Activated CD8-positive, alpha-beta T cell treated with anti-CD3 and anti-CD28 coated beads for 36 hours (primary cell): Measurements from ENCODE around the gene KPNA1. TPM values are rescaled to one million over a fixed set of nuclear protein-coding genes. Genes with fewer than 3 reads are reported as not detected.
A peak's percentile ranks its signal among the peaks of the same experiment; 100 is the strongest.

Source experiments
- ATAC-seq: fragments of 200-7000 bp; cut with Tn5 transposase; one replicate; pipeline ENCODE4 v1.10.0; 2021; ENCODE audit warnings: mild to moderate bottlenecking, moderate library complexity
- CTCF ChIA-PET: fragments of 350-600 bp; sonication (Branson Sonifier 250); formaldehyde crosslinking; loops from one replicate; lab custom pipeline; 2021; ENCODE audit warnings: antibody characterized with exemption; lab: Charles Lee
- POLR2A ChIA-PET: fragments of 350-600 bp; sonication (Branson Sonifier 250); formaldehyde crosslinking; loops from one replicate; lab custom pipeline; 2021; ENCODE audit warnings: antibody characterized with exemption; lab: Charles Lee
- DNase-seq: peaks from one replicate; pipeline ENCODE4 v3.0.0-alpha.2; 2020
- H3K27ac Mint-ChIP-seq: one replicate; pipeline ENCODE4 v1.8.0; 2021; ENCODE audit warnings: mild to moderate bottlenecking, mixed read lengths
- H3K27me3 Mint-ChIP-seq: one replicate; pipeline ENCODE4 v1.8.0; 2021; ENCODE audit warnings: mixed read lengths
- H3K36me3 Mint-ChIP-seq: one replicate; pipeline ENCODE4 v1.8.0; 2021; ENCODE audit warnings: low read depth, mixed read lengths
- H3K4me1 Mint-ChIP-seq: one replicate; pipeline ENCODE4 v1.8.0; 2021; ENCODE audit warnings: low read depth, mixed read lengths
- H3K4me3 Mint-ChIP-seq: one replicate; pipeline ENCODE4 v1.8.0; 2021; ENCODE audit warnings: mild to moderate bottlenecking, moderate library complexity, mixed read lengths
- H3K9me3 Mint-ChIP-seq: one replicate; pipeline ENCODE4 v1.8.0; 2021; ENCODE audit warnings: mixed read lengths
- CTCF ChIP-seq: fragments of 200-600 bp; IDR thresholded peaks from one replicate; pipeline ENCODE4 v1.8.0; 2022; ENCODE audit warnings: antibody characterized with exemption, mild to moderate bottlenecking
- intact Hi-C: fragments of 100-400 bp; cut with micrococcal nuclease; formaldehyde crosslinking; loops from one replicate; pipeline ENCODE4 v1.10.0; 2022
- total RNA-seq, 2 experiments: library from RNA; stranded (reverse); gene quantifications; one replicate each; pipeline ENCODE4 v1.2.3, GENCODE V29; 2021

KPNA1 gene
- total RNA-seq, 2 experiments from 2014 or later = 46.6 to 47.4 TPM

GRCh38 chr3:122383771-122384697 lies 130.7 kb downstream of the KPNA1 start, which contains the start of gene FAM162A:
FAM162A (plus strand) TSS chr3:122384182; CDS start chr3:122384266, 84 bp downstream.
- Mint-ChIP-seq H3K36me3 (peaks cover 53% of the 10 kb centered on the region), H3K27ac (peak within 1 kb of the TSS; percentile 96), H3K27me3 (no peaks in the 10 kb centered on the region), H3K9me3 (no peaks in the 10 kb centered on the region), H3K4me3 (peak within 1 kb of the TSS; percentile 97), H3K4me1 (peaks cover 57% of the 10 kb centered on the region)
- ChIA-PET POLR2A (interaction anchor here (0.6 to 3.1 kb wide), 15 partner anchors 10 to 299 kb away, joined by 3 to 19 read pairs (median 3); partner anchors contain the start of genes PARP14 and WDR5B), CTCF (interaction anchor here (0.6 to 2.9 kb wide), 20 partner anchors 9 to 321 kb away, joined by 3 to 40 read pairs (median 4); partner anchors contain the start of genes KPNA1, PARP14 and WDR5B)
- intact Hi-C loops = loop anchor here (10.0 kb wide), 1 partner anchor 411 kb away; the partner anchor contains the start of genes HSPBAP1 and SLC49A4
- DNase-seq = peak; percentile 96
- TF ChIP-seq CTCF = no peak
- ATAC-seq = peak; percentile 91

GRCh38 chr3:122382888-122383666 lies 131.7 kb downstream of the KPNA1 start, which contains the start of gene MIX23:
MIX23 (minus strand) TSS chr3:122383231; CDS start chr3:122383224, 7 bp downstream.
- intact Hi-C loops = loop anchor here (10.0 kb wide), 1 partner anchor 412 kb away; the partner anchor contains the start of genes HSPBAP1 and SLC49A4
- CTCF ChIA-PET = interaction anchor here (0.9 to 2.9 kb wide), 8 partner anchors 10 to 298 kb away, joined by 3 to 40 read pairs (median 4); partner anchors contain the start of genes PARP14 and WDR5B
- ATAC-seq (peak; percentile 55), DNase-seq (peak; percentile 93)
- H3K27ac Mint-ChIP-seq = peak within 1 kb of the TSS; percentile 96
- no peaks in the 10 kb centered on the region for H3K9me3 Mint-ChIP-seq
- H3K27me3 Mint-ChIP-seq = no peaks in the 10 kb centered on the region
- peaks cover 58% of the 10 kb centered on the region for H3K4me1 Mint-ChIP-seq
- H3K4me3 Mint-ChIP-seq = peak within 1 kb of the TSS; percentile 97
- POLR2A ChIA-PET = interaction anchor here (0.7 to 3.1 kb wide), 9 partner anchors 11 to 683 kb away, joined by 3 to 19 read pairs (median 4); partner anchors contain the start of gene WDR5B
- H3K36me3 Mint-ChIP-seq = peaks cover 56% of the 10 kb centered on the region
- TF ChIP-seq CTCF = no peak

- no peaks in the 10 kb centered on the region for H3K27me3 Mint-ChIP-seq
- H3K4me1 Mint-ChIP-seq = peaks cover 45% of the 10 kb centered on the region
- no peaks in the 10 kb centered on the region for H3K9me3 Mint-ChIP-seq
- TF ChIP-seq CTCF = no peak
- DNase-seq = peak; percentile 34
- H3K4me3 Mint-ChIP-seq = no peak overlapping the region
- peaks cover 53% of the 10 kb centered on the region for H3K36me3 Mint-ChIP-seq
- ChIA-PET POLR2A (no interaction called here), CTCF (no interaction called here)
- H3K27ac Mint-ChIP-seq = peak overlapping the region; percentile 76
- ATAC-seq = peak; percentile 64
- intact Hi-C loops = no loop called here
Observed at GRCh38 chr3:122377975-122378374, 136.8 kb downstream of the KPNA1 start.

- Mint-ChIP-seq H3K4me3 (no peak overlapping the region), H3K9me3 (no peaks in the 10 kb centered on the region), H3K27ac (no peak overlapping the region), H3K4me1 (peaks cover 20% of the 10 kb centered on the region), H3K36me3 (peaks cover 54% of the 10 kb centered on the region), H3K27me3 (no peaks in the 10 kb centered on the region)
- ChIA-PET CTCF (interaction anchor here (1.2 kb wide), 1 partner anchor 245 kb away, joined by 4 read pairs; no protein-coding TSS in a partner anchor), POLR2A (no interaction called here)
- no peak for TF ChIP-seq CTCF
- DNase-seq (no peak), ATAC-seq (no peak)
- intact Hi-C loops = no loop called here
Observed at GRCh38 chr3:122374034-122374433, 140.7 kb downstream of the KPNA1 start.

Other genes with a start within 250 kb of the KPNA1 start
- not detected for gene CSTA, start 189.7 kb downstream of the KPNA1 start, total RNA-seq
- gene MIX23, start 131.7 kb downstream of the KPNA1 start, total RNA-seq = 100 to 1,000 TPM; 154 to 168 TPM
- 100 to 1,000 TPM; 202 to 204 TPM for gene FAM162A, start 130.8 kb downstream of the KPNA1 start, total RNA-seq
- 1 to 10 TPM; 3.2 to 3.4 TPM for gene WDR5B, start 98.9 kb downstream of the KPNA1 start, total RNA-seq
- 10 to 100 TPM; 17.8 to 18.5 TPM for gene PARP9, start 49.4 kb upstream of the KPNA1 start, total RNA-seq
- gene DTX3L, start 49.4 kb upstream of the KPNA1 start, total RNA-seq = 10 to 100 TPM; 22.1 to 25.9 TPM
- 10 to 100 TPM; 13.3 to 14.0 TPM for gene PARP15, start 62.7 kb upstream of the KPNA1 start, total RNA-seq
- gene PARP14, start 165.9 kb upstream of the KPNA1 start, total RNA-seq = 10 to 100 TPM; 53.1 to 53.3 TPM